ENCODE data around the gene TBCE.

DNA sequence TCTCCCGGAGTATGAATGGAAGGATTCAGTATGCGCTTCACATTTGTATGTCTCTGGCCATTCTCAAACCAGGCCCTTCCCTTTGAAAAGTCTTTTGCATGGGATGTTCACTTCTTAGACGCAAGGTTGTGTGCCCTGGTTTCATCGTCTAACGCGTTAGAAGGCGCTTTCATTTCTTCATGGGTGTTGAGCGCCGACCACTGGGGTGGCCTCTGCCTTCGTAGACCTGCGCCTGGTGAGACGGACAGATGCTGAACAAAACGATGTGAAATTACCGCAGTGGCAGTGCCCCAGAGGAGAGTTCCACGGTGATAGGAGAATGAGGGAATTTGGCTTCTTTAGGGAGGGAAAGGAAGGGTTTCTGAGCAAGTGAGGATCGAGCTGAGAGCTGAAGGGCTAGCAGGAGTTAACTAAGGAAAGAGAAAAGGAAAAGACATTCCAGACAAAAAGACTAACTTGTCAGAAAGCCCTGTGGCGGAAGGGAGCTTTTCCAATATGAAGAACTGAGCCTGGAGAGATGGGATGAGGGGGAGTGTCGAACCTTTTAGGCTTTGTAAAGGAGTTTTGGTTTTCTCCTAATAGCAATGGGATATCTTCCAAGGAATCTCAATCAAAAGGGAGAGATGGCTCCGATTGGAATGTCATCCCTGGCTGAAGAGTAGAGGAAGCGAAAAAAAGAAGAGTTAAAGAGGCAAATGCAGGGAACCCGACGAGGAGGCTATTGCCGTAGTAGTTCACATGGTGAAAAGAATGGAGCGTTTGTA, 37.9 kb upstream of the TBCE start:
- TF ChIP-seq EZH2 (IDR thresholded peaks at IDR 0.05; ENCODE audit: insufficient read depth, poor library complexity, severe bottlenecking), result no peak
- no peak for TF ChIP-seq EZH2phosphoT487 (IDR thresholded peaks at IDR 0.05; ENCODE audit: insufficient read depth, low read depth)
